ENCODE results near the gene CASKIN1.
"Not testable (repeated sequence)": the region's sequence is repeated elsewhere in the genome, so short reads cannot be mapped to it uniquely, and the experiment has no call there.

Gene CASKIN1

DNA sequence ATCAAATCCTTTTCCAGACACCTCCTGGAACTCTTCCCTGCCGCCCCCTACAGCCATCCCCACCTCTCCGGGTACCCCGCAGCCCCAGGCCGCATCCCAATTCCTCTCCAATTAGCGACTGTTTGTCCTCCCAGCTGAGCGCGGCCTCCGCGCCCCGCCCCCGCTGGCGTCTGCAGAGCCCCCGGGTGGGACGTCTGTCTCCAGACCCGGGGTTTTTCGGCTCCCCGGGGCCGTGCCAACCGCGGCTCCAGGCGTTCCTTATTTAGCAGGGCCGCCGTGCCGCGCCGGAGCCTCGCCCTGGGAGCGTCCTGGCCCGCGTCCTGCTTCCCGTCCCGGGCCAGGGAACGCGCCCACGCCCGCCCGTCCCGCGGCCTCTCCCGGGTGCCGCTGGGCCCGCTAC, 61.3 kb downstream of the CASKIN1 start:
- DNase-seq (ENCODE audit: low spot score) = not testable (repeated sequence)

DNA sequence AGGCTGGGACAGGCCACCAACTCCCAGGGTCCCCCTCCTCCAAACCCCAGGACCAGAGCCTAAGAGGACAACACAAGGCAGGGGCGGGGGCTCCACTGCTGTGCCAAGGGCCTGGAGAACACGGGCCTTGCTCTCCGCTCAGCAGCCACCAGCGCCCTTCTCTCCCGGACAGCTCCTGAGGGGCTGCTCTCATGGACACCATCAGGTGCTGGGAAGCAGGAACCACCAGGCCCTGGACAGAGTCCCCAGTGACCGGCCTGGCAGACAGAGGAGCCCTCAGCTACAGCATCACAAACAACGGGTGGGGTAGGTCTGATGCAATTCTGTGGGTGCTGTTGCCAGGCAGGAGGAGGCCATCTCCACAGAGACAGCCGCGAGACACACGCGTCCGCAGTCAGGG, 62.6 kb downstream of the CASKIN1 start:
- DNase-seq (ENCODE audit: low spot score) = not testable (repeated sequence)

DNA sequence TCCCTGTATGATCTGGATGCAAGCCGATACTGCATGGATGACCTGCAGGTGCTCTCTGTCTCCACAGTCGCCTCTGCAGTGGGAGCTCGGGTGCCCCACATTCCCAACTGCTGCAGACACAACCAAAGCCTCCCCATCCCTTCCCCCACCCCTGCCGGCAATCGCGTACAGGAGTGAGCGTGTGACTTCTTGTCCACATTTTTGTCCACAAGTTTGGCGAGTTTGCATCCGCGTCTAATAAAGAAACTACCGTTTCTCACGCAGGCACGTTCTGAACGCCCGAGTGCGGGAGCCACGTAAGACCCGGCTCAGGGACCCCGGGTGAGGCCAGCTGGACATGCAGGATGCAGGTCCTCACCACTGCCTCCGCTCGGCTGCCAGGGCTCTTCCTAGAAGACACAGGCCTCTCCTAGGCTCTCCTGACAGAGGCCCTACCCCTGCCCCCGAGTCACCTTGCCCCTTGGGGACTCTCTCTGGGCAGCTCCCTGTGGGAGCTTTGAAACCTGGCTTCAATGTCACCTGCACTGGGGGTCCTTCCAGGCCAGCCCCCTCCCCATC, 66.4 kb downstream of the CASKIN1 start:
- DNase-seq (ENCODE audit: low spot score) = not testable (repeated sequence)

DNA sequence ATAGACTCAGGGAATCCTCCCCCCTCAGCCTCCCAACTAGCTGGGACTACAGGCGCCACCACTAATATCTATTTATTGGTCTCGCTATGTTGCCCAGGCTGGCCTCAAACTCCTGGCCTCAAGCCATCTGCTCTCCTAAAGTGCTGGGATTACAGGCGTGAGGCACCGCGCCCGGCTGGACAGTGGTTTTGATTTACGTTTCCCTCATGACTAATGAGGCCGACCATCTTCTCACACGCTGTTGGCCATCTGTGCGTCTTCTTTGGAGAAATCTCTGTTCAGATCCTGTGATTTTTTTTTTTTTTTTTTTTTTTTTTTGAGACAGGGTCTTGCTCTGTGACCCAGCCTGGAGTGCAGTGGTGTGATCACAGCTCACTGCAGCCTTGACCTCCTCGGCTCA, 67.2 kb downstream of the CASKIN1 start:
- DNase-seq (ENCODE audit: low spot score) = not testable (repeated sequence)

DNA sequence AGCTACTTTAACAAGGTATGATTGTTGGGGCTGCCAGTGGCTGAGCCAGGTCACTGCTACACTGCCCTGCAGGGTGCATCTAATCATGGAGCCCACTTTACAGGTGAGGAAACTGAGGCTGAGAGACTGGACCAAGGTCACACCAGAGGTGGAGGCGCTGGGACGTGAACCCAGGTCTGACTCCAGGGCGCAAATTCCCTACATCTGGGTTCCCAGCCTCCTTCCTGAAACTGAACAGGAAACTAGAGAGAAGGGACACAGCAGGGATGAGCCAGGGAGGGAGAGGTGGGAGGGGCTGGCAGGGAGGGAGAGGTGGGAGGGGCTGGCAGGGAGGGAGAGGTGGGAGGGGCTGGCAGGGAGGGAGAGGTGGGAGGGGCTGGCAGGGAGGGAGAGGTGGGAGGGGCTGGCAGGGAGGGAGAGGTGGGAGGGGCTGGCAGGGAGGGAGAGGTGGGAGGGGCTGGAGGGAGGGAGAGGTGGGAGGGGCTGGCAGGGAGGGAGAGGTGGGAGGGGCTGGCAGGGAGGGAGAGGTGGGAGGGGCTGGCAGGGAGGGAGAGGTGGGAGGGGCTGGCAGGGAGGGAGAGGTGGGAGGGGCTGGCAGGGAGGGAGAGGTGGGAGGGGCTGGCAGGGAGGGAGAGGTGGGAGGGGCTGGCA, 68.7 kb downstream of the CASKIN1 start:
- not testable (repeated sequence) for DNase-seq (ENCODE audit: low spot score)

Data from HuH-7 (cell line).